Measurements from ENCODE around the gene MPP2. TPM values are rescaled to one million over a fixed set of nuclear protein-coding genes. Genes with fewer than 3 reads are reported as not detected.

Gene MPP2
- total and polyA plus RNA-seq, 2 donors (not counting 3 experiments of a cell fraction or from before 2014, with no cell fraction given): 1.4 to 1.6 TPM

Other genes starting within 250 kb of the MPP2 start
- gene MEOX1, start 245.6 kb downstream of the MPP2 start, total RNA-seq: 0.14 TPM in 1 of 2 replicates, not detected in the other
- 0.05 and 0.06 TPM in 2 replicates for gene MEOX1, start 245.6 kb downstream of the MPP2 start, polyA plus RNA-seq
- gene SOST, start 148.7 kb downstream of the MPP2 start, total RNA-seq: not detected in 2 replicates
- gene SOST, start 148.7 kb downstream of the MPP2 start, polyA plus RNA-seq: not detected in 2 replicates
- 51.4 and 57.7 TPM in 2 replicates for gene DUSP3, start 128.6 kb downstream of the MPP2 start, total RNA-seq
- 46.8 and 55.2 TPM in 2 replicates for gene DUSP3, start 128.6 kb downstream of the MPP2 start, polyA plus RNA-seq
- gene CFAP97D1, start 127.1 kb downstream of the MPP2 start, total RNA-seq: not detected in 2 replicates
- not detected in 2 replicates for gene CFAP97D1, start 127.1 kb downstream of the MPP2 start, polyA plus RNA-seq
- 10.8 and 11.3 TPM in 2 replicates for gene MPP3, start 74.4 kb downstream of the MPP2 start, total RNA-seq
- 5.4 and 6.1 TPM in 2 replicates for gene MPP3, start 74.4 kb downstream of the MPP2 start, polyA plus RNA-seq
- not detected in 2 replicates for gene CD300LG, start 60.4 kb downstream of the MPP2 start, total RNA-seq
- gene CD300LG, start 60.4 kb downstream of the MPP2 start, polyA plus RNA-seq: not detected in 2 replicates
- not detected in 2 replicates for gene PPY, start 34.9 kb upstream of the MPP2 start, total RNA-seq
- gene PPY, start 34.9 kb upstream of the MPP2 start, polyA plus RNA-seq: not detected in 2 replicates
- gene PYY, start 46.4 kb upstream of the MPP2 start, total RNA-seq: not detected in 2 replicates
- gene PYY, start 46.4 kb upstream of the MPP2 start, polyA plus RNA-seq: 0.14 TPM in 1 of 2 replicates, not detected in the other
- 5.8 and 6.1 TPM in 2 replicates for gene NAGS, start 97.1 kb upstream of the MPP2 start, total RNA-seq
- 3.3 and 3.7 TPM in 2 replicates for gene NAGS, start 97.1 kb upstream of the MPP2 start, polyA plus RNA-seq
- gene TMEM101, start 107.4 kb upstream of the MPP2 start, total RNA-seq: 29.4 and 30.4 TPM in 2 replicates
- gene TMEM101, start 107.4 kb upstream of the MPP2 start, polyA plus RNA-seq: 60.2 and 61.6 TPM in 2 replicates
- gene LSM12, start 159.1 kb upstream of the MPP2 start, total RNA-seq: 68.9 and 73.5 TPM in 2 replicates
- gene LSM12, start 159.1 kb upstream of the MPP2 start, polyA plus RNA-seq: 34.3 and 36.5 TPM in 2 replicates
- gene G6PC3, start 163.2 kb upstream of the MPP2 start, total RNA-seq: 74.1 and 78.4 TPM in 2 replicates
- 194 and 277 TPM in 2 replicates for gene G6PC3, start 163.2 kb upstream of the MPP2 start, polyA plus RNA-seq
- 40.2 and 40.4 TPM in 2 replicates for gene HDAC5, start 216.1 kb upstream of the MPP2 start, total RNA-seq
- gene HDAC5, start 216.1 kb upstream of the MPP2 start, polyA plus RNA-seq: 35.4 and 40.0 TPM in 2 replicates
- gene HROB, start 234.4 kb upstream of the MPP2 start, total RNA-seq: 9.0 and 10.1 TPM in 2 replicates
- 6.9 and 7.0 TPM in 2 replicates for gene HROB, start 234.4 kb upstream of the MPP2 start, polyA plus RNA-seq